HUDEP-2 (cell line): ENCODE results near the gene PLEKHA6.
"Not testable (repeated sequence)": the region's sequence is repeated elsewhere in the genome, so short reads cannot be mapped to it uniquely, and the experiment has no call there.

Experiments used
- DNase-seq, 76 experiments: peaks; one replicate each; lab custom pipeline; 2025; ENCODE audit not compliant: unreplicated experiment in 76 of 76; lab: John Stamatoyannopoulos, UW

PLEKHA6 gene

GRCh38 chr1:204338997-204339396 is 20.7 kb downstream of the PLEKHA6 start:
- DNase-seq, result no peak

- no peak for DNase-seq
Measured at GRCh38 chr1:204338360-204338759, 21.4 kb downstream of the PLEKHA6 start.

- no peak for DNase-seq
Measured at GRCh38 chr1:204337583-204337982, 22.1 kb downstream of the PLEKHA6 start.

- no peak for DNase-seq
Measured at GRCh38 chr1:204337036-204337429, 22.7 kb downstream of the PLEKHA6 start.

- DNase-seq, result no peak
Measured at GRCh38 chr1:204336421-204337035, 23.2 kb downstream of the PLEKHA6 start.

- no peak for DNase-seq
Measured at GRCh38 chr1:204335533-204335932, 24.2 kb downstream of the PLEKHA6 start.

- no peak for DNase-seq
Measured at GRCh38 chr1:204335085-204335484, 24.6 kb downstream of the PLEKHA6 start.

GRCh38 chr1:204334455-204334854 is 25.3 kb downstream of the PLEKHA6 start:
- DNase-seq, result no peak

GRCh38 chr1:204333427-204333826 is 26.3 kb downstream of the PLEKHA6 start:
- DNase-seq, result no peak

GRCh38 chr1:204331847-204332487 is 27.8 kb downstream of the PLEKHA6 start:
- DNase-seq, result no peak

- DNase-seq, result no peak
Measured at GRCh38 chr1:204331275-204331674, 28.5 kb downstream of the PLEKHA6 start.

GRCh38 chr1:204327870-204328269 is 31.9 kb downstream of the PLEKHA6 start:
- DNase-seq, result not testable (repeated sequence)

GRCh38 chr1:204327359-204327758 is 32.4 kb downstream of the PLEKHA6 start:
- no peak for DNase-seq

- no peak for DNase-seq
Measured at GRCh38 chr1:204326771-204327300, 32.9 kb downstream of the PLEKHA6 start.

- no peak for DNase-seq
Measured at GRCh38 chr1:204325944-204326343, 33.8 kb downstream of the PLEKHA6 start.

- DNase-seq, result no peak
Measured at GRCh38 chr1:204323887-204324286, 35.8 kb downstream of the PLEKHA6 start.

GRCh38 chr1:204322339-204322868 is 37.3 kb downstream of the PLEKHA6 start:
- DNase-seq, result no peak

- DNase-seq, result no peak
Measured at GRCh38 chr1:204321665-204322064, 38.1 kb downstream of the PLEKHA6 start.

- no peak for DNase-seq
Measured at GRCh38 chr1:204321051-204321450, 38.7 kb downstream of the PLEKHA6 start.

GRCh38 chr1:204320382-204320804 is 39.3 kb downstream of the PLEKHA6 start:
- no peak for DNase-seq

- DNase-seq, result no peak
Measured at GRCh38 chr1:204319462-204319861, 40.3 kb downstream of the PLEKHA6 start.

GRCh38 chr1:204319027-204319426 is 40.7 kb downstream of the PLEKHA6 start:
- DNase-seq, result no peak
